Breast epithelium (tissue), 4 donors: ENCODE measurements around the gene TREML1. TPM values are rescaled to one million over a fixed set of nuclear protein-coding genes. Genes with fewer than 3 reads are reported as not detected.

ENCODE experiments used
- DNase-seq, 2 donors: peaks; one replicate each; pipeline ENCODE4 v3.0.0-alpha.2; 2019; ENCODE audit warnings: low spot score in 2 of 2
- H3K27ac ChIP-seq, 2 donors: fragments of 200-600 bp; sonication (generic) in 1 of 2; one replicate each; pipeline ENCODE4 v1.5.1; 2016 to 2019; ENCODE audit warnings: mild to moderate bottlenecking in 1 of 2
- H3K27me3 ChIP-seq, 2 donors: fragments of 200-600 bp; sonication (generic) in 1 of 2; one replicate each; pipeline versions ENCODE4 v1.5.1 to v1.6.0; 2017 to 2019; ENCODE audit warnings: control low read depth in 1 of 2, mild to moderate bottlenecking in 1 of 2
- H3K36me3 ChIP-seq: fragments of 200-600 bp; one replicate; pipeline ENCODE4 v1.5.1; 2019
- H3K4me1 ChIP-seq, 2 donors: fragments of 200-600 bp; sonication (generic); one replicate each; pipeline ENCODE4 v1.5.1; 2016 to 2019; ENCODE audit warnings: control low read depth in 1 of 2
- H3K4me3 ChIP-seq, 3 donors: fragments of 200-600 bp; sonication (generic); 1 replicate in 2 of 3; 2 replicates in 1 of 3; pipeline ENCODE4 v1.5.1; 2016 to 2019; ENCODE audit warnings: mild to moderate bottlenecking in 3 of 3, moderate library complexity in 2 of 3
- H3K9me3 ChIP-seq, 2 donors: fragments of 200-600 bp; sonication (generic) in 1 of 2; one replicate each; pipeline ENCODE4 v1.5.1; 2016 to 2019; ENCODE audit warnings: control low read depth in 1 of 2
- CTCF ChIP-seq, 3 donors: fragments of 450-650 bp; IDR thresholded peaks; one replicate each; pipeline ENCODE4 v1.5.1; 2016 to 2017; ENCODE audit warnings: antibody characterized with exemption in 3 of 3, mild to moderate bottlenecking in 3 of 3, moderate library complexity in 3 of 3
- POLR2A ChIP-seq: fragments of 450-650 bp; IDR thresholded peaks from one replicate; pipeline ENCODE4 v1.6.1; 2016; ENCODE audit warnings: antibody characterized with exemption, mild to moderate bottlenecking, moderate library complexity
- POLR2AphosphoS5 ChIP-seq, 3 donors: sonication (generic); formaldehyde crosslinking; IDR thresholded peaks; one replicate each; pipeline ENCODE4 v1.6.1; 2017; ENCODE audit warnings: antibody characterized with exemption in 3 of 3
- intact Hi-C: fragments of 100-400 bp; cut with DNase I; formaldehyde crosslinking; loops from one replicate; pipeline ENCODE4 v1.15.1; 2023; ENCODE audit warnings: low total_unique reads
- total RNA-seq, 3 donors: library from RNA; depleted of rRNA; stranded (reverse); fragments of >200 nt; gene quantifications; one replicate each; pipeline ENCODE4 v1.1.0, GENCODE V29; 2016

TREML1 gene, protein sequence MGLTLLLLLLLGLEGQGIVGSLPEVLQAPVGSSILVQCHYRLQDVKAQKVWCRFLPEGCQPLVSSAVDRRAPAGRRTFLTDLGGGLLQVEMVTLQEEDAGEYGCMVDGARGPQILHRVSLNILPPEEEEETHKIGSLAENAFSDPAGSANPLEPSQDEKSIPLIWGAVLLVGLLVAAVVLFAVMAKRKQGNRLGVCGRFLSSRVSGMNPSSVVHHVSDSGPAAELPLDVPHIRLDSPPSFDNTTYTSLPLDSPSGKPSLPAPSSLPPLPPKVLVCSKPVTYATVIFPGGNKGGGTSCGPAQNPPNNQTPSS
- total RNA-seq: 1 to 10 TPM in 1 of 3 donors, under 1 TPM in 2; 0.64 to 1.3 (median 0.98) TPM

DNA sequence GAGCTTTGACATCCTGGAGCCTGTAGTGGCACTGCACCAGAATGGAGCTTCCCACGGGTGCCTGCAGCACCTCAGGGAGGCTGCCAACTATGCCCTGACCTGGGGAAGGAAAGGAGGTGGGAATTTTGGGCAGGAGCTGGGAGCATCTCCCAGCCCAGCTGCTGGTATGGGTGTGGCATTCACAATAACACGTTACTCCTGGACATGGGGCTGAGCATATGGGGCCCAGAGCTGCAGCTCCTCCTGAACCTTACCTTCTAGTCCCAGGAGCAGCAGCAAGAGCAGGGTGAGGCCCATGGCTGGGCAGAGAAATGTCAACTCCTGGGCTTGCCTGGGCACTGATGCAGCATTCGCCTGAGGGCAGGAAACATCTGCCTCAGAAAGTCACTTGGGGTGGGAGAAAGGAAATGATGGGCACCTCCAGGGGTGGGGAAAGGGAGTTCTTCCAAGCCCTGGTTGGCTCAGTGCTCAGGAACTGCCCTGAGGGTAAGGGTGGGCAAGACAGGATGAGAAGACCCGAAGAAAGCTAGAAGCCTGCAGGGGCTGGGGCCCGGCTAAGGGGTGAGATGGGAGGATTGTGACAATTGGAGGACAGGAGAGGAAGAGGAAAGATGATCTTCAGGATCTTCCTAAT, at the start of gene TREML1:
Gene TREML1 (minus strand): TSS at position 356 of the 634 bp plus-strand sequence. CDS start 59 bp downstream, at position 297.
- Histone ChIP-seq H3K36me3 (no peaks in the 10 kb centered on the region), H3K27ac (no peak within 1 kb of the TSS), H3K4me3 (no peak within 1 kb of the TSS), H3K4me1 (no peaks in the 10 kb centered on the region), H3K27me3 (no peaks in the 10 kb centered on the region), H3K9me3 (no peaks in the 10 kb centered on the region)
- DNase-seq: no peak
- TF ChIP-seq POLR2A (no peak), CTCF (IDR thresholded peaks at IDR 0.05) (no peak), POLR2AphosphoS5 (IDR thresholded peaks at IDR 0.05) (no peak)
- intact Hi-C loops: no loop called here

DNA sequence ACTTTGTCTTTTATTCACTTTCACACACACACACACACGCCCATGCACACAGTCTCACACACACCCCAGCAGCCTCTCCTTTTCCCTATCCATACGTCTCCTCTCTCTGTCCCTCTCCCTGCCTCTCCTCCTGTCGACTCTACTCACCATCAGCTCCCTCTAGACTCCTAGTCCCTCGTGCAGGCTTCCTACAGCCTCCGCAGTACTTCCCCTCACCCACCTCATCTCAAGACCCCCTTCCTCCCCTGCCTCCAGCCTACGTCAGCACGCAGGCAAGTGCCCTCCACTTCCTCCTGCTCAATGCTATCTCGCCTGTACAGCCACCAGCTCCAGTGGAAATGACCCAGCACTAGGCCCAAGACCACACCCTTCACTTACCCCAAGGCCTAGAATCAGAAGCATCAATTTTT, 47.6 kb upstream of the TREML1 start:
- Histone ChIP-seq H3K27ac (no peak overlapping the region), H3K36me3 (no peaks in the 10 kb centered on the region), H3K4me1 (no peaks in the 10 kb centered on the region), H3K27me3 (no peaks in the 10 kb centered on the region), H3K9me3 (no peaks in the 10 kb centered on the region), H3K4me3 (no peak overlapping the region)
- DNase-seq: no peak
- intact Hi-C loops: no loop called here
- TF ChIP-seq CTCF (IDR thresholded peaks at IDR 0.05): no peak
- TF ChIP-seq POLR2AphosphoS5 (IDR thresholded peaks at IDR 0.05): no peak
- TF ChIP-seq POLR2A: no peak

DNA sequence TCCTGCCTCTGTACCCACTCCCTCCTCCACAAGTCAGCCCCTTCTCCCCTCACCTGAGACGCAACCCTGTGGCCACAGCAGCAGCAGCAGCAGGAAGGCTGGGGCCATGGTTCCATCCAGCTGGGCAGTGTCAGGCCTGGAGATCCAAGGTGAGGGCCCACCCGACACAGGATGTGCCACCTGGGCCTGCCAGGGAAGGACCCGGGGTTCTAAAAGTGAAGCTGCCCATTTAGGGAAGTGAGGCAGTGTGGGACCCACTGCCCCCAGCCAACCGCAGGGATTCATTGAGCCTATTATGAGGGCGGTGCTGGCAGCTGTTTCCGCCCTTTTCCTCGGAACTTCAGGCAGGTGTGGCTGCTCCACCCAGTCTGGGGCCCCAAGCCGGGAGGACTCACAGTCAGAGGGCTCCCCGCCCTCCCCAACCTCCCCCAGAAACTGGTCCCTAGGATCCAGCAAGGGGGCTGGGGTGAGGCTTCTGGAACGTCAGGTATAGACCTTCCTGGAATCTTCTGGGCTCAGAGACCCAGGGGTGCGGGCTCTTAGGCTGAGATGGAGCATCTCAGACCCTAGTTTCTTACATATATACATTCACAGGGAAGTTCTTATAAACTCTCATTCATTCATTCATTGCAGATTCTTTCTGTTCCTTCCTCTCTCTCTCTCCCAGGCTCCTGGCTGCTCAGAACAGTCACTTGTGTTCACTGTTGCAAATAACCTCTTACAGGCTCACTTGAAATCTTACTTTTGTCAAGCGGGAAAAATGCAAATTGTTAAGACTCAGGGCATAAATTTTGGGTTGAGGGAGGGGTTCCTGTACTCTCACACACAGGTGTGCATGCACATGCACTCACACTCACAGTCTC, 47.0 kb upstream of the TREML1 start, which contains the start of gene TREML2:
Gene TREML2 (minus strand): TSS at position 249 of the 863 bp plus-strand sequence. CDS start 141 bp downstream, at position 108.
- Histone ChIP-seq H3K36me3 (no peaks in the 10 kb centered on the region), H3K27ac (peak within 1 kb of the TSS in 1 of 2 donors; percentile 25)

GRCh38 chr6:41200296-41200900, 46.3 kb upstream of the TREML1 start:
- H3K9me3 ChIP-seq: no peaks in the 10 kb centered on the region
- H3K27me3 ChIP-seq: no peaks in the 10 kb centered on the region
- no peaks in the 10 kb centered on the region for H3K36me3 ChIP-seq
- DNase-seq: no peak
- H3K4me1 ChIP-seq: no peaks in the 10 kb centered on the region
- peak overlapping the region in 1 of 2 donors; percentile 25 for H3K27ac ChIP-seq
- no peak overlapping the region for H3K4me3 ChIP-seq
- no peak for TF ChIP-seq CTCF (IDR thresholded peaks at IDR 0.05)
- TF ChIP-seq POLR2AphosphoS5 (IDR thresholded peaks at IDR 0.05): no peak
- TF ChIP-seq POLR2A: no peak
- intact Hi-C loops: no loop called here

More for the DNA sequence above, 47.0 kb upstream of the TREML1 start, which contains the start of gene TREML2:
- intact Hi-C loops: no loop called here
- H3K27me3 ChIP-seq: no peaks in the 10 kb centered on the region
- no peak for DNase-seq
- H3K4me1 ChIP-seq: no peaks in the 10 kb centered on the region
- no peak within 1 kb of the TSS for H3K4me3 ChIP-seq
- no peaks in the 10 kb centered on the region for H3K9me3 ChIP-seq
- no peak for TF ChIP-seq POLR2AphosphoS5 (IDR thresholded peaks at IDR 0.05)
- no peak for TF ChIP-seq POLR2A
- TF ChIP-seq CTCF (IDR thresholded peaks at IDR 0.05): no peak
